Testis (tissue), 3 donors: ENCODE results near the gene ZBTB12. TPM values are rescaled to one million over a fixed set of nuclear protein-coding genes. Genes with fewer than 3 reads are reported as not detected.

Experiments
- DNase-seq: peaks from one replicate; pipeline ENCODE4 v3.0.0-alpha.2; 2019
- H3K27ac ChIP-seq, 2 donors: fragments of 200-600 bp; sonication (generic); one replicate each; pipeline ENCODE4 v1.5.1; 2019
- H3K27me3 ChIP-seq: fragments of 200-600 bp; sonication (generic); one replicate; pipeline ENCODE4 v1.5.1; 2019
- H3K36me3 ChIP-seq: fragments of 200-600 bp; sonication (generic); one replicate; pipeline ENCODE4 v1.5.1; 2017; ENCODE audit warnings: low read depth; ENCODE audit errors: missing control alignments
- H3K4me1 ChIP-seq: fragments of 200-600 bp; sonication (generic); one replicate; pipeline ENCODE4 v1.5.1; 2019
- H3K4me3 ChIP-seq, 2 donors: fragments of 200-600 bp; sonication (generic); one replicate each; pipeline ENCODE4 v1.5.1; 2017 to 2019
- H3K9me3 ChIP-seq: fragments of 200-600 bp; sonication (generic); one replicate; pipeline ENCODE4 v1.5.1; 2017
- CTCF ChIP-seq, 3 experiments: fragments of 450-650 bp in 2 of 3; fragments of 200-600 bp in 1 of 3; sonication (generic) in 1 of 3; IDR thresholded peaks; one replicate each; pipeline ENCODE4 v1.5.1; 2016 to 2019; ENCODE audit warnings: antibody characterized with exemption in 3 of 3, mild to moderate bottlenecking in 2 of 3, moderate library complexity in 1 of 3
- POLR2A ChIP-seq: fragments of 450-650 bp; IDR thresholded peaks from one replicate; pipeline ENCODE4 v1.6.1; 2017; ENCODE audit warnings: antibody characterized with exemption, mild to moderate bottlenecking, moderate library complexity
- WGBS, 2 donors: methylation state at CpG; one replicate each; pipeline ENCODE4 v1.1.5; 2018; 5-methylcytosine and 5-hydroxymethylcytosine counted together
- intact Hi-C: fragments of 100-400 bp; cut with DNase I; formaldehyde crosslinking; loops from one replicate; pipeline ENCODE4 v1.15.1; 2023; ENCODE audit warnings: low total_unique reads
- polyA plus RNA-seq: library from polyadenylated mRNA; stranded (reverse); fragments of 350-450 nt; fragmentation: Illumina TruSeq; extraction: RNeasy Lipid Tissue Mini Kit (QIAGEN cat#74804); gene quantifications from one replicate; pipeline ENCODE4 v1.2.3, GENCODE V29; 2014; ENCODE audit warnings: low read depth, low replicate concordance; ENCODE audit not compliant: insufficient read depth
- total RNA-seq, 2 donors: library from RNA; depleted of rRNA; stranded (reverse); fragments of >200 nt; gene quantifications; one replicate each; pipeline ENCODE4 v1.2.3, GENCODE V29; 2016

The ZBTB12 gene
- total and polyA plus RNA-seq, 3 donors from 2014 or later = 5.3 to 6.3 (median 5.6) TPM

- WGBS, 2 donors = 33 to 40% methylated on average over 2 to 4 of the region's 4 CpGs
- H3K4me1 ChIP-seq = peaks cover 36% of the 10 kb centered on the region
- intact Hi-C loops = no loop called here
- no peak for TF ChIP-seq POLR2A
- no peak for TF ChIP-seq CTCF (IDR thresholded peaks at IDR 0.05)
- H3K27me3 ChIP-seq = no peaks in the 10 kb centered on the region
- H3K9me3 ChIP-seq = no peaks in the 10 kb centered on the region
- H3K27ac ChIP-seq = peak overlapping the region; percentile 75 to 80
- no peak for DNase-seq
- peak overlapping the region in 1 of 2 donors; percentile 94 for H3K4me3 ChIP-seq
- H3K36me3 ChIP-seq = no peaks in the 10 kb centered on the region
These were observed 5.4 kb downstream of the ZBTB12 start for GRCh38 chr6:31896493-31896855.

- DNase-seq = no peak
- no peaks in the 10 kb centered on the region for H3K27me3 ChIP-seq
- no peak overlapping the region for H3K4me3 ChIP-seq
- no peak for TF ChIP-seq CTCF (IDR thresholded peaks at IDR 0.05)
- TF ChIP-seq POLR2A = no peak
- H3K4me1 ChIP-seq = peaks cover 12% of the 10 kb centered on the region
- H3K9me3 ChIP-seq = no peaks in the 10 kb centered on the region
- intact Hi-C loops = no loop called here
- no peak overlapping the region for H3K27ac ChIP-seq
- WGBS, 2 donors = 57 to 80% methylated on average over 1 to 6 of the region's 6 CpGs
- H3K36me3 ChIP-seq = no peaks in the 10 kb centered on the region
These were observed 9.1 kb downstream of the ZBTB12 start for GRCh38 chr6:31892821-31893220.

GRCh38 chr6:31889331-31889972 lies 12.4 kb downstream of the ZBTB12 start:
- Histone ChIP-seq H3K27ac (no peak overlapping the region), H3K4me3 (no peak overlapping the region), H3K9me3 (no peaks in the 10 kb centered on the region), H3K4me1 (no peaks in the 10 kb centered on the region), H3K36me3 (no peaks in the 10 kb centered on the region), H3K27me3 (no peaks in the 10 kb centered on the region)
- no peak for DNase-seq
- 86 to 92% methylated on average over 3 of the region's 3 CpGs for WGBS, 2 donors
- no peak for TF ChIP-seq CTCF (IDR thresholded peaks at IDR 0.05)
- intact Hi-C loops = no loop called here

- Histone ChIP-seq H3K27me3 (no peaks in the 10 kb centered on the region), H3K9me3 (no peaks in the 10 kb centered on the region), H3K4me1 (no peaks in the 10 kb centered on the region), H3K4me3 (no peak overlapping the region), H3K36me3 (no peaks in the 10 kb centered on the region), H3K27ac (no peak overlapping the region)
- 81 to 82% methylated on average over 13 to 39 of the region's 43 CpGs for WGBS, 2 donors
- intact Hi-C loops = no loop called here
- DNase-seq = no peak
- no peak for TF ChIP-seq POLR2A
- TF ChIP-seq CTCF (IDR thresholded peaks at IDR 0.05) = peak; percentile 21 to 68 (median 47)
These were observed 13.3 kb downstream of the ZBTB12 start for GRCh38 chr6:31888276-31889258.
